Epidermal melanocyte (primary cell): ENCODE results near the gene POTEG.
"Not testable (repeated sequence)": the region's sequence is repeated elsewhere in the genome, so short reads cannot be mapped to it uniquely, and the experiment has no call there.

Source experiments
- DNase-seq: peaks from one replicate; pipeline ENCODE4 v3.0.0; 2011; ENCODE audit warnings: low spot score; ENCODE audit not compliant: insufficient read length

POTEG gene

GRCh38 chr14:19374451-19374903 is 59.7 kb downstream of the POTEG start:
- not testable (repeated sequence) for DNase-seq

- DNase-seq = not testable (repeated sequence)
Measured at GRCh38 chr14:19372813-19373500, 61.2 kb downstream of the POTEG start.

GRCh38 chr14:19371767-19372166 is 62.4 kb downstream of the POTEG start:
- not testable (repeated sequence) for DNase-seq

GRCh38 chr14:19362803-19363202 is 71.3 kb downstream of the POTEG start:
- not testable (repeated sequence) for DNase-seq

DNA sequence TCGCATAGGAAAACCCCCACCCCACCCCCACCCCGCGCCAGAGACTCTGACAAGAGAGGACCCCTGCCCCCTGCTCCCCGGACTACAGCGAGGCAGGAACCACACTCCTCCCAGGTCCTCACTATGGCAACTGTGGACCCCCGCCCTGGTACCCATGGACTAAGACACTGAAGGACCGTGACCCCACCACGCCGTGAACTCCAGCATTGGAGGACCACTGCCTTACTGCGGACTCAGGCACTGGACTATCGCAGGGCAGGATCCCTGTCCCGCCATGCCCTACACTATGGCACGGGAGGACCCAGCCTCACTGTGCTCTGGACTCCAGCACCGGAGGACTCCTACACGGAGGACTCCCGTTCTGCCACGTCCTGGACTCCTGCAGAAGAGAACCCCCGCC is 71.8 kb downstream of the POTEG start:
- not testable (repeated sequence) for DNase-seq

DNA sequence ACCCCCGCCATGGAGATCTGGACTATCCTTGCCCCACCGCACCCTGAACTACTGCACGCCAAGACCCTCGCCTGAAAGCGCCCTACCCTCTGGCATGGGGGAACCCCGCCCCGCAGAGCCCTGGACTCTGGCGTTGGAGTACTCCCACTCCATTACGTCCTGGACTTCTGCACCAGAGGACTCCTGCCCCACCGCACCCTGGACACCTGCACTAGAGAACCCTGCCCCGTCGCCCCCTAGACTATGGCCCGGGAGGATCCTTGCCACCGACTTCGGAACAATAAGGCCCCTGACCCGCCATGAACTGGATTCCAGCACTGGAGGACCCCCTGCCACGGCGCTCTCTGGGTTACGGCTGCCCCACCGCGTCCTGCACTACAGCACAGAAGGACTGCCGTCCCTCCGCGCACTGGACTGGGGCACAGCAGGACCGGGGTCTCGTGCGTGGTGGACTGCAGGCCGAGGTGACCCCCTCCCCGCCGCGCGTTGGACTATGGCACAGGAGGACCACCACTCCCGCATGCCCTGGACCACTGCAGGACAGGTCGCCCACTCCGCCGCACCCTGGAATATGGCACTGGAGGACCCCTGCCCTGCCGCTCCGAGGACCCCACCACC is 72.4 kb downstream of the POTEG start:
- DNase-seq = not testable (repeated sequence)

GRCh38 chr14:19360937-19361635 is 73.1 kb downstream of the POTEG start:
- not testable (repeated sequence) for DNase-seq
